Trophoblast cell (in vitro differentiated cells and primary cell): ENCODE data around the gene LCA5L.

ENCODE experiments used
- DNase-seq, 2 donors: peaks; one replicate each; pipeline ENCODE4 v3.0.0-alpha.2; 2016
- H2AFZ ChIP-seq: 2 replicates; pipeline ENCODE4 v1.6.1; 2013; ENCODE audit warnings: low read length, moderate library complexity, mild to moderate bottlenecking; ENCODE audit not compliant: insufficient read depth, poor library complexity
- H2AK5ac ChIP-seq: 2 replicates; pipeline ENCODE4 v1.6.1; 2013; ENCODE audit warnings: mild to moderate bottlenecking, low read length
- H2BK120ac ChIP-seq: 2 replicates; pipeline ENCODE4 v1.6.1; 2013; ENCODE audit warnings: low read length, mild to moderate bottlenecking, moderate library complexity; ENCODE audit not compliant: insufficient read depth, poor library complexity
- H2BK12ac ChIP-seq: 2 replicates; pipeline ENCODE4 v1.6.1; 2013; ENCODE audit warnings: mild to moderate bottlenecking, low read length, moderate library complexity
- H2BK5ac ChIP-seq: 2 replicates; pipeline ENCODE4 v1.6.1; 2013; ENCODE audit warnings: low read length, low read depth, moderate library complexity, mild to moderate bottlenecking; ENCODE audit not compliant: poor library complexity
- H3K14ac ChIP-seq: 2 replicates; pipeline ENCODE4 v1.6.1; 2013; ENCODE audit warnings: mild to moderate bottlenecking, low read length
- H3K18ac ChIP-seq: 2 replicates; pipeline ENCODE4 v1.6.1; 2013; ENCODE audit warnings: mild to moderate bottlenecking, low read length
- H3K23ac ChIP-seq: 2 replicates; pipeline ENCODE4 v1.6.1; 2013; ENCODE audit warnings: low read length
- H3K27ac ChIP-seq: 2 replicates; pipeline ENCODE4 v1.5.1; 2013; ENCODE audit warnings: low read depth, mild to moderate bottlenecking, inconsistent platforms, low read length, moderate library complexity
- H3K27me3 ChIP-seq: 2 replicates; pipeline ENCODE4 v1.6.1; 2013; ENCODE audit warnings: inconsistent platforms, mild to moderate bottlenecking, low read length, moderate library complexity; ENCODE audit not compliant: insufficient read depth
- H3K36me3 ChIP-seq, 2 experiments: 1 replicate in 1 of 2; 2 replicates in 1 of 2; pipeline ENCODE4 v1.6.1; 2013; ENCODE audit warnings: low read length in 2 of 2, mild to moderate bottlenecking in 2 of 2, moderate library complexity in 1 of 2; ENCODE audit not compliant: insufficient read depth in 2 of 2, control insufficient read depth in 1 of 2
- H3K4ac ChIP-seq: 2 replicates; pipeline ENCODE4 v1.6.1; 2013; ENCODE audit warnings: low read depth, mild to moderate bottlenecking, low read length, moderate library complexity
- H3K4me1 ChIP-seq, 2 experiments: 1 replicate in 1 of 2; 2 replicates in 1 of 2; pipeline ENCODE4 v1.6.1; 2013; ENCODE audit warnings: low read length in 2 of 2, mild to moderate bottlenecking in 2 of 2, moderate library complexity in 1 of 2; ENCODE audit not compliant: insufficient read depth in 2 of 2, control insufficient read depth in 1 of 2
- H3K4me2 ChIP-seq: 2 replicates; pipeline ENCODE4 v1.6.1; 2013; ENCODE audit warnings: inconsistent platforms, mild to moderate bottlenecking, low read length, moderate library complexity
- H3K4me3 ChIP-seq: 2 replicates; pipeline ENCODE4 v1.5.1; 2013; ENCODE audit warnings: mild to moderate bottlenecking, low read depth, low read length, inconsistent platforms
- H3K79me1 ChIP-seq: one replicate; pipeline ENCODE4 v1.6.1; 2013; ENCODE audit warnings: low read length
- H3K79me2 ChIP-seq: 2 replicates; pipeline ENCODE4 v1.6.1; 2013; ENCODE audit warnings: low read length, mild to moderate bottlenecking; ENCODE audit not compliant: control insufficient read depth, insufficient read depth, poor library complexity
- H3K9ac ChIP-seq: 2 replicates; pipeline ENCODE4 v1.6.1; 2013; ENCODE audit warnings: mild to moderate bottlenecking, low read length
- H3K9me3 ChIP-seq: 2 replicates; pipeline ENCODE4 v1.6.1; 2013; ENCODE audit warnings: low read depth, mild to moderate bottlenecking, control low read depth, inconsistent platforms, low read length; ENCODE audit not compliant: insufficient read depth
- H4K12ac ChIP-seq: 2 replicates; pipeline ENCODE4 v1.6.1; 2013; ENCODE audit warnings: low read depth, mild to moderate bottlenecking, low read length, moderate library complexity
- H4K8ac ChIP-seq: 2 replicates; pipeline ENCODE4 v1.6.1; 2013; ENCODE audit warnings: low read depth, mild to moderate bottlenecking, low read length, moderate library complexity
- H4K91ac ChIP-seq: one replicate; pipeline ENCODE4 v1.6.1; 2013; ENCODE audit warnings: low read depth, mild to moderate bottlenecking, low read length, moderate library complexity
- WGBS: extraction: QIAGEN DNeasy Blood & Tissue Kit; methylation state at CpG from one replicate; pipeline ENCODE4 v1.1.7; 2013; ENCODE audit warnings: missing lambda C conversion rate; ENCODE audit not compliant: insufficient read length, insufficient coverage; ENCODE audit errors: extremely low coverage; 5-methylcytosine and 5-hydroxymethylcytosine counted together

The LCA5L gene

DNA sequence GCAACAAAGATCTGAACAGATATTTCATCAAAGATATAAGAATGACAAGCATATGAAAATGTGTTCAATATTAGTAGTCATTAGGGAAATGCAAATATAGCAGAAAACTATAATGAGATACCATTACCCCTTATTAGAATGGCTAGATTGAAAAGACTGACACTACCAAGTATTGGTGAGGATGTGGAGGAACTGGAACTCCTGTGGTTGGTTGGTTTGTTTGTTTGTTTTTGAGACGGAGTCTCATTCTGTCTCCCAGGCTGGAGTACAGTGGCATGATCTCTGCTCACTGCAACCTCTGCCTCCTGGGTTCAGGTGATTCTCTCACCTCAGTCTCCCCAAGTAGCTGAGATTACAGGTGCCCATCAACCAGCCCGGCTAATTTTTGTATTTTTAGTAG, 77.8 kb downstream of the LCA5L start:
- no peaks in the 10 kb centered on the region for H3K27me3 ChIP-seq
- no peaks in the 10 kb centered on the region for H3K79me1 ChIP-seq
- no peak overlapping the region for H3K4me2 ChIP-seq
- no peaks in the 10 kb centered on the region for H3K36me3 ChIP-seq
- no CpG with 5 or more reads among the region's 2 CpGs for WGBS
- H3K4ac ChIP-seq: no peak overlapping the region
- peaks cover 1% of the 10 kb centered on the region for H3K9me3 ChIP-seq
- no peak overlapping the region for H3K9ac ChIP-seq
- no peak overlapping the region for H2BK12ac ChIP-seq
- no peak overlapping the region for H2AFZ ChIP-seq
- no peak overlapping the region for H2BK120ac ChIP-seq
- H2AK5ac ChIP-seq: no peak overlapping the region
- no peak for DNase-seq
- no peak overlapping the region for H3K4me3 ChIP-seq
- H4K8ac ChIP-seq: no peak overlapping the region
- no peak overlapping the region for H3K14ac ChIP-seq
- H3K18ac ChIP-seq: no peak overlapping the region
- H4K12ac ChIP-seq: no peak overlapping the region
- H3K79me2 ChIP-seq: no peaks in the 10 kb centered on the region
- H3K23ac ChIP-seq: no peak overlapping the region
- no peak overlapping the region for H3K27ac ChIP-seq
- no peak overlapping the region for H4K91ac ChIP-seq
- no peaks in the 10 kb centered on the region for H3K4me1 ChIP-seq
- no peak overlapping the region for H2BK5ac ChIP-seq

DNA sequence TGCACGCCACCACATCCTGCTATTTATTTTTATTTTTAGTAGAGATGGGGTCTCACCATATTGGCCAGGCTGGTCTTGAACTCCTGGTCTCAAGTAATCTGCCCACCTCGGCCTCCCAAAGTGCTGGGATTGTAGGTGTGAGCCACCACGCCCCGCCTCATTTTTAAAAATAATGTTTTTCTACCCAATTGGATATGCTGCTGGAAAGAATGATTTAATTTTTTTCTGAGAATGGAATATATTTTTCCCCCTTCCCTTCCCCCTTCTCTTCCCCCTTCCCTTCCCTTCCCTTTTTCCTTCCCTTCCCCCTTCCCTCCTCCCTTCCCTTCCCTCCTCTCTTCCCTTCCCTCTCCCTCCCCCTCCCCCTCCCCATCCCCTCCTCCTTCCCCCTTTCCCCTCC, 79.0 kb downstream of the LCA5L start:
- H2AK5ac ChIP-seq: no peak overlapping the region
- H3K4me1 ChIP-seq: no peaks in the 10 kb centered on the region
- H4K8ac ChIP-seq: no peak overlapping the region
- H2BK5ac ChIP-seq: no peak overlapping the region
- H3K79me1 ChIP-seq: no peaks in the 10 kb centered on the region
- H3K14ac ChIP-seq: no peak overlapping the region
- H3K23ac ChIP-seq: no peak overlapping the region
- H3K18ac ChIP-seq: no peak overlapping the region
- no peaks in the 10 kb centered on the region for H3K36me3 ChIP-seq
- H3K9me3 ChIP-seq: peaks cover 1% of the 10 kb centered on the region
- DNase-seq: no peak
- no peaks in the 10 kb centered on the region for H3K79me2 ChIP-seq
- H3K4ac ChIP-seq: no peak overlapping the region
- no peak overlapping the region for H4K91ac ChIP-seq
- no peak overlapping the region for H2AFZ ChIP-seq
- no peak overlapping the region for H3K4me3 ChIP-seq
- H3K27ac ChIP-seq: no peak overlapping the region
- no peak overlapping the region for H2BK120ac ChIP-seq
- no peak overlapping the region for H3K4me2 ChIP-seq
- WGBS: no CpG with 5 or more reads among the region's 4 CpGs
- H2BK12ac ChIP-seq: no peak overlapping the region
- no peak overlapping the region for H4K12ac ChIP-seq
- H3K27me3 ChIP-seq: no peaks in the 10 kb centered on the region
- H3K9ac ChIP-seq: no peak overlapping the region

DNA sequence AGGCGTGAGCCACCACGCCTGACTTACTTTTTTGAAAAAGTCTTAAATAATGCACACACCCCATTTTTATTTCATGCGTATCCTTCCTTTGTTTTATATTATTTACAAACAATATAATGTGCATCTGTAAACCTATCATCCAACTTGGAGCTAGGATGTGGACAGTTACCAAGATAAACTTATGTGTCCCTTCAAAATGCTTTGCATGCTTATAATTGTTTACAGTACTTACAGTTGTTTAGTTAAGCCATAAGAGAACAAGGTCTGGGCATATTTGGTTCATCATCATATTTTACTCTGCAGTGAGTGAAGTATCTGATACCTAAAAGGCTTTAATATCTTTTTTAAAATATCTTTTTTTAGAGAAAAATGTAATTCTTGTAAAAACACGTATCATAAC, 80.6 kb downstream of the LCA5L start:
- H4K12ac ChIP-seq: no peak overlapping the region
- H3K27ac ChIP-seq: no peak overlapping the region
- no CpG with 5 or more reads among the region's 4 CpGs for WGBS
- no peak overlapping the region for H2AFZ ChIP-seq
- no peak for DNase-seq
- H3K9ac ChIP-seq: no peak overlapping the region
- H2BK120ac ChIP-seq: no peak overlapping the region
- no peaks in the 10 kb centered on the region for H3K4me1 ChIP-seq
- no peak overlapping the region for H4K8ac ChIP-seq
- no peaks in the 10 kb centered on the region for H3K79me2 ChIP-seq
- no peaks in the 10 kb centered on the region for H3K36me3 ChIP-seq
- no peak overlapping the region for H3K18ac ChIP-seq
- no peak overlapping the region for H4K91ac ChIP-seq
- no peaks in the 10 kb centered on the region for H3K79me1 ChIP-seq
- H3K23ac ChIP-seq: no peak overlapping the region
- H2BK12ac ChIP-seq: no peak overlapping the region
- H2AK5ac ChIP-seq: no peak overlapping the region
- no peak overlapping the region for H3K14ac ChIP-seq
- H3K9me3 ChIP-seq: peaks cover 1% of the 10 kb centered on the region
- no peaks in the 10 kb centered on the region for H3K27me3 ChIP-seq
- H3K4me2 ChIP-seq: no peak overlapping the region
- H3K4ac ChIP-seq: no peak overlapping the region
- H3K4me3 ChIP-seq: no peak overlapping the region
- no peak overlapping the region for H2BK5ac ChIP-seq

DNA sequence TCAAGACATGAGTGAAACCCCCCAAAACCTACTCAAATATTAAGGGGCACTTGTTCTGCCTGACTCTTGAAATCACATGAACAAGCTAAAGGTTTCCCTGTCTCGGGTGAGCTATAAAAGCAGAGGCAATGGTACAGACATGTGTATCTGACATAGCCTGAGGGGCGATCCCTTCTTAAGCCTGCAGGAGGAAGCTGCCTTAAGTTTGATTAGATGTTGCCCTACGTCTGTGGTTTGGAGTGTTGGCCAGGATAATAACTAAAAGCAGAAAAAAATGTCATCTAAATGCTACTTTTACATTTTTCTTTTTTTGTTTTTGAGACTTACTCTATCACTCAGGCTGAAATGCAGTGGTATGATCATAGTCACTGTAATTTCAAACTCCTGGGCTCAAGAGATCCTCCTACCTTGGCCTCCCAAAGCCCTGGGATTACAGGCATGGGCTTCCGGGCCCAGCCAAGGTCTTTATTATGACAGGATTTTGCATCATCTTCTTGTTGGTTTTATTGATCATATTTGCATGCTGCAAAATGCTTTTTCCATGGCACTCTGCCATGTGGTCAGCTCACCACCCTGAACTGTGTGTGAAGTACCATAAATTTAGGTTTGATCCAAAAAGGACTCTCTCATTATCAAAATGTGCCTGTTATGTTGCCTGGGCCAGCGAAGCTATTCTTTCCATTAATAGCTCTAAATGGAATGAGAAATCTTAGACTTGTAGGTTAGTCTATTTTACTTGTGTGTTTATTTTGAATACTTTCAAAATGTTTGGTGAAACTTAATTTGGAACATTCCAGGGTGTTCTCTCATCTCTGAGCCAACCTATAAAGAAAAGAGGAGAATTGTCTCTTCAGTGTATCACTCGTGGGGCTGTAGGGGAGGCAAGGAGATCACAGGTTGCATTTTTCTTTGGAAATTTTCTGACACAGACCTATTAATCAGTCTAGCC, 81.7 kb downstream of the LCA5L start:
- Histone ChIP-seq H3K36me3 (no peaks in the 10 kb centered on the region), H2AFZ (no peak overlapping the region), H3K79me1 (no peaks in the 10 kb centered on the region), H3K4ac (no peak overlapping the region), H2AK5ac (no peak overlapping the region), H2BK5ac (no peak overlapping the region), H3K27me3 (no peaks in the 10 kb centered on the region), H4K91ac (no peak overlapping the region), H2BK120ac (no peak overlapping the region), H2BK12ac (no peak overlapping the region), H3K14ac (no peak overlapping the region), H3K79me2 (no peaks in the 10 kb centered on the region), H3K4me3 (no peak overlapping the region), H4K12ac (no peak overlapping the region), H4K8ac (no peak overlapping the region), H3K4me2 (no peak overlapping the region), H3K27ac (no peak overlapping the region), H3K9me3 (peaks cover 1% of the 10 kb centered on the region), H3K9ac (no peak overlapping the region), H3K18ac (no peak overlapping the region), H3K23ac (no peak overlapping the region), H3K4me1 (no peaks in the 10 kb centered on the region)
- DNase-seq: no peak
- no CpG with 5 or more reads among the region's 6 CpGs for WGBS
